Measurements from ENCODE around the gene RNF167. TPM values are rescaled to one million over a fixed set of nuclear protein-coding genes. Genes with fewer than 3 reads are reported as not detected.

RNF167 gene
- total and polyA plus RNA-seq, 2 of the 13 experiments (the other 11 are each of a cell fraction or from before 2014, with no cell fraction given): 44.1 to 45.4 TPM

GRCh38 chr17:4945176-4945943 lies 5.3 kb downstream of the RNF167 start (continued):
- 0 out of 2 replicates have a peak, but pooled peaks have one; percentile 5 for TF ChIP-seq CTCF (CRISPR knock-in tag; IDR thresholded peaks at IDR 0.05)
- no peak for TF ChIP-seq ZNF121 (CRISPR knock-in tag; IDR thresholded peaks at IDR 0.05)
- TF ChIP-seq HNRNPL (IDR thresholded peaks at IDR 0.05; ENCODE audit: low read depth, low read length): 0 out of 2 replicates have a peak, but pooled peaks have one; percentile 17
- TF ChIP-seq MTF2 (CRISPR knock-in tag; IDR thresholded peaks at IDR 0.05; ENCODE audit: borderline replicate concordance): no peak
- TF ChIP-seq TEAD2 (CRISPR knock-in tag; IDR thresholded peaks at IDR 0.05): no peak
- TF ChIP-seq YEATS2 (CRISPR knock-in tag; IDR thresholded peaks at IDR 0.05; ENCODE audit: borderline replicate concordance): no peak
- TF ChIP-seq CHD4 (IDR thresholded peaks at IDR 0.05; ENCODE audit: borderline replicate concordance, low read length): no peak
- TF ChIP-seq TAF15 (IDR thresholded peaks at IDR 0.05; ENCODE audit: low read depth, low read length, poor library complexity, severe bottlenecking): no peak
- no peak for TF ChIP-seq ERF (CRISPR knock-in tag; IDR thresholded peaks at IDR 0.05)
- no peak for TF ChIP-seq ZNF672 (CRISPR knock-in tag; IDR thresholded peaks at IDR 0.05)
- no peak for TF ChIP-seq ZFP90 (CRISPR knock-in tag; IDR thresholded peaks at IDR 0.05; ENCODE audit: borderline replicate concordance)
- TF ChIP-seq ATF4 (CRISPR knock-in tag; IDR thresholded peaks at IDR 0.05): peak in 1 of 2 experiments; percentile 38; a peak in 1 of 4 replicates
- TF ChIP-seq ATF3 (CRISPR knock-in tag; IDR thresholded peaks at IDR 0.05): peak; percentile 81
- 0 out of 2 replicates have a peak, but pooled peaks have one; percentile 64 for TF ChIP-seq POLR2AphosphoS2 (IDR thresholded peaks at IDR 0.05; ENCODE audit: low read depth, low read length)
- TF ChIP-seq TIGD3 (CRISPR knock-in tag; IDR thresholded peaks at IDR 0.05; ENCODE audit: borderline replicate concordance): no peak
- TF ChIP-seq ZNF180 (CRISPR knock-in tag; IDR thresholded peaks at IDR 0.05; ENCODE audit: borderline replicate concordance, low read depth): no peak
- TF ChIP-seq SRSF9 (IDR thresholded peaks at IDR 0.05; ENCODE audit: borderline replicate concordance, insufficient read depth, low read depth, low read length, poor library complexity, severe bottlenecking): no peak
- TF ChIP-seq ZNF441 (CRISPR knock-in tag; IDR thresholded peaks at IDR 0.05; ENCODE audit: borderline replicate concordance): no peak
- TF ChIP-seq CSRNP2 (CRISPR knock-in tag; conservative IDR thresholded peaks at IDR 0.05; ENCODE audit: low read depth): no peak
- no peak for TF ChIP-seq PRDM4 (CRISPR knock-in tag; IDR thresholded peaks at IDR 0.05; ENCODE audit: borderline replicate concordance)

Measured in HepG2 (cell line).